GM19351 (cell line): Measurements from ENCODE around the gene NRF1.

Source experiments
- ATAC-seq: cut with Tn5 transposase; IDR thresholded peaks from one replicate; pipeline ENCODE4 v1.9.1; 2021; ENCODE audit warnings: mild to moderate bottlenecking, moderate library complexity; ENCODE audit not compliant: unreplicated experiment

Gene NRF1

DNA sequence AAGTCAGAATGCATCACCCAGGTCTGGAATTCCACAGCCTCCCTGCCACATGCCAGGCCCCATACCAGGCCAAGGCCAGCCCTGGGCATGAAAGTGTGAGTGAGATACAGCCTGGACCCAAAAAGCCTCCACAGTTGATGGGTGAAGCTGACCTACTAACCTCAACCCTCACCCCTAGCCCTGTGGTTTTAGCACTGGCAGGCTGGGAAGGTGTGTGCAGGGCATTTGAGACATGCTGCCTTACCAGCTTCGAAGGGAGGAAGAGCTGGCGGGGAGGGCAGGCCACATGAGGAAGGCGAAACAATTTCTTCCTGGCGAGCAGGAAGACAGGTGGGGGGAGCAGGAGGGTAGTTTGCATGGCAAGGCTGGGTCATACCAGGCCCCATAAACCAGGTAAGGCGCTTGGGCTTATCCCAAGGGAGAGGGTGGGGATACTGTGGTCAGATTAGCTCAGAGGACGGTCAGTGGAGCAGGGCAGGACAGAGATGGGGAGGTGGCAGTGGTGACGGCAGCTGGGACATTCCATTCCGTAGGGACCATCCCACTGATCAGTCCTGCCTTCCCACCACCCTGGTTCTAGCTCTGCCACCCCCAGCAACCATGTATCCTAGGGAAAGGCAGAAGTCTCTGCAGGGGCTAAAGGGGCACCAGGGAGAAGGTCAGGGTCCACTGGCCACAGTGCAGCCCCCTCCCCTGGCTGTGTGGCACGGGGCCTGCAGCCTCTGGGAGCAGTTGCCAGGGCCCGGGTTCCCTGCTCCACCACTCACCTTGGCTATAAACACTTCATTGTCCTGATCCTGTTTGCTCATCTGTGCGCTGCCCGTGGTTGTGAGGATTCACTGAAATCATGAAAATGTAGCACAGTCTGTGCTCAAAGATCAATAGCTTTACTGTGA is 155.8 kb downstream of the NRF1 start:
- no peak for ATAC-seq

DNA sequence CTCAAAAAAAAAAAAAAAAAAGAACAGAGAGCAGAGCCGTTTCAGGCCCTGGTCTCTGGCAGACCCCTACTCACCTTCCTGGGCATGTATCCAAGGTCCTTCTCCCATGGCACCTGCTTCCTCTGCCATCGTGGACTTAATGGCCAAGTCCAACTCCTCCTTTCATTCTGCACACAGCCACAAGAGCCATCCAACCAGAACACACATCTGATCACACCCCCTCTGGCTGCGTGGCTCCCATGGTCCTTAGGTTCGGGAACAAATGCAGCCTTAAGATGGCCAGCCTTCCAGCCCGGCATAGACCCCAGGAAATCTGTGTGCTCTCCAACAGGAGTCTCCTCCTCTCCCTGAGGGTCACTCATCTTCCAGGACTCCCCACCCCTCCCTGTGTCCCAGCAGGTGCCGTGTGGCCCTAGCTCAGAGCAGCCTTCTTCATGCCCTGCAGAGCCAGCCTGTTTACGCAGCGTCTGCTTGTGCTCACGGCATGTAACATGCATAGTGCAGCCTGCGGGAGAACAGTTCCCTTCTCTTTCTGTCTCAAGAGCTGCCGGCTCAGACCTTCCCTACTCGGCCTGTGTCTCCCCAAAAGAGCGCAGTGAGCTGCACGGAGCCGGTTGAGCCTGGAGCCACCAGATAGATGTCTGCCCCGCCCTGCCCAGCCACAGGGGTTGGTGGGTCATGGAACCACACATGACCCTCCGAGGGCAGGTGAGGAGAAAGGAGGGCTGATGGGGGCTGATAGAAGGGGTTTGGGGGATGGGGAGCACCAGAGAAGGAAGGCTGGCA is 157.3 kb downstream of the NRF1 start:
- no peak for ATAC-seq

DNA sequence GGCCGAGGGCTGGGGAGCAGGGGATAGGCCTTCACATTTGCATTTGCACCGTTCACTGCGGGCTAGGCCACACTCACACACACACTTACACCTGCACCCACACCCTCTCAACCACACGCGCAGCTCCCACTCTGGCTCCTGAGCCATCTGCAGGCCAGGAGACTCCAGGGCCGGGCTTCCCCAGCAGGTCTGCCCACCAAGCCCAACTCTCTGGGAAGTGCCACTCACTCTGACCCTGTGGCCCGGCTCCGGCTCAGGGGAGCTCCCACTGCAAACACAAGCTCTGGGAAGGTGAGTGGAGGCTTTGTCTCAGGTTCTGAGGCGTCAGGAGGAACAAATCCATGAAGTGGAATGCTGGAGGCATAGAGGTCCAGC is 157.9 kb downstream of the NRF1 start:
- ATAC-seq, result no peak

DNA sequence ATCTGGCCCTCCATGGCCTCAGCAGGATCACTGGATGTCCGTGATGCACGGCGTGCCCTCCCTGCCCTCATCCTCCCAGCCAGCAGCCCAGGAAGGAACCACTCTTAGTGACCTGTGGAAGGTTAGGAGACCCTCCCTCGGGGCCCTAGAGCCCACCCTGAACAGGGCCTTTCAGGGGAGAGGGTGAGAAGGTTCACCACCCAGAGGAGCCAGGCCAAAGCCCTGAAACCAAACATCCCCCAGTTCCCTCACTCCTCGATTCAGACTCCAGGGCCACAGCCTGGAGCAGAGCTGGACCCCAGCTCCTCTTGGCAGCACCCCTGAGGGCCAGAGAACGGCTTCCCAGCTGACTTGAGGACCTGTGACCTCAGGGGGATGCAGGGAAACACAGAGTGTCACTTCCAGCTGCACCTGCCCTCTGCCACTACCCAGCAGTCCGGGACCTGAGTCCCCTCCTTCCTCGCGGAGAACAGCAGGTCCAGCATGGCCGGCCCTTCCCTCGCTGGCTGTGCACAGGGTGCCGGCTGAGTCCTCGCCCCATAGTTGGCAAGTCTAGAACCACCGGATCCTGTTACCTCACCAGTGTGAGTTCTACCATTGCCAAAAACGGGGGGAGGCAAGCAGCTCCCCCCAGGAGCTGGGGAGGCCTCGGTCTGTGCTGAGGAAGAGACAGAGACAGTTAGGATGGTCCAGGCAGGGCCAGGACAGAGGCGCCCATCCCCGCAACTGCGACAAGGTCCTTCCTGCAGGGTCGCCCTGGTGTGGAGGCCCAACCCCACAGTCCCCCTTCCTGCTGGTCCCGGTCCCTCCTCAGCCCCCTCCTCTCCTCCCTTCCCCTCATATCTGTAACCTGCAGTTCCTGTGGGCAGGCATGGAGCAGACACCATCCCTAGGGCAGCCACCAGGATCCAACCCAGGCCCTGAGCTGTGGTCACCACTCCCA is 158.6 kb downstream of the NRF1 start:
- no peak for ATAC-seq

DNA sequence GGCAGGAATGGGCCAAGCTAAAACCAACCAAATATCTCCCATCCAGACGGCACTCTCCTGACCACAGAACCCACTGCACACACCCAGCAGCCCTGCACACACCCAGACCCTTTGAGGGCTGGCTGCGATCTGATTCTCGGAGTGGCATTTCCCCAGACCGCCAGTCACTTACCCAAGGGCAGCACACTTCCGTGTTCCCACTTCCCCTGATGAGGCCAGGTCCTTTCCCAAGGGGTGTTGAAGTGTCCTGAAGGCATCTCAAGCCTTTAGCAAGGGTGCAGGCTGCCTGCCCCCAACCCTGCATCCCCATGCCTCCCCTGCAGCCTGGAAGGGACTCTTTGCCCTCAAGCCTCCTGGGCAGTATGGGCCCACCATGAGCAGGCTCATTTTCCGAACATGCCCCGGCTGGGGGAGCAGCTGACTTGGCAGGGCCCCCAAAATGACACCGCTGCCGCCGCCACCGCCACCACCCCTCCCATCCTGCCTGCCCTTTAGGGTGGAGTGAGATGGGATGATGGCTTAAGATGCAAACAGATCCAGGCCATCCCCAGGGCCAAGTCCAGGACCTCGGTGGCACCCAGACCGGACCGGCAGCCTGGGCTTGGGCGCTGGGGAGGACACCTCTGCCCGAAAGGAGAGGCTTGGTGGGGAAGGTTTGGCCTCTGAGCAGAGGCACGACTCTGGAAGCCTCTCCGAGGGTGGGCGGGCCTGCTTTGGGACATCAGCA is 159.8 kb downstream of the NRF1 start:
- no peak for ATAC-seq

DNA sequence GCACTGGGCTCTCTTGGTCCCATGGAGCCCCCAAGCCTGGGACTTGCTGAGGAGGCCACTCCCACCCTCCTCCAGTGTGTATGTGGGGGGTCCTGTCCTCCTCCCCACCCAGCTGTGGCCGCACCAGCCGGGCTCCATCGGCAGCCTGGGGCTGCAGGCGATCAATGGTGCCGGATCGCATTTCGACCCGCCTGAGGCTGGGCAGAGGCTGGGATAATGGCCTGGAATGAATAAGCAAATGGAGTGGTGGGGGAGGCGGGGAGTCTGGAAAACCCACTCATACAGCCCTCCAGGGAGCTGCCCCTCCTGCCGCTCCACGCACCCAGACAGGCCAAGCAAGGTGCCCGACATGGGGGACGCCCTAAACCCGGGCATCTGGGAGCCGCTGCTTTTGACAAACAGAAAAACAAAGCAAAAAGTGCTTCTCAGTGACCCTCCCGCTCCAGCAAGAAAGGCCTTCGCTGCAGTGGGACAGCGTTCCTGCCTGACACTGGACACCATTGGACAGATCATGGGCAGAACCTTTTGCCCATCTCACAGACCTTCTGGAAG is 160.5 kb downstream of the NRF1 start:
- no peak for ATAC-seq

DNA sequence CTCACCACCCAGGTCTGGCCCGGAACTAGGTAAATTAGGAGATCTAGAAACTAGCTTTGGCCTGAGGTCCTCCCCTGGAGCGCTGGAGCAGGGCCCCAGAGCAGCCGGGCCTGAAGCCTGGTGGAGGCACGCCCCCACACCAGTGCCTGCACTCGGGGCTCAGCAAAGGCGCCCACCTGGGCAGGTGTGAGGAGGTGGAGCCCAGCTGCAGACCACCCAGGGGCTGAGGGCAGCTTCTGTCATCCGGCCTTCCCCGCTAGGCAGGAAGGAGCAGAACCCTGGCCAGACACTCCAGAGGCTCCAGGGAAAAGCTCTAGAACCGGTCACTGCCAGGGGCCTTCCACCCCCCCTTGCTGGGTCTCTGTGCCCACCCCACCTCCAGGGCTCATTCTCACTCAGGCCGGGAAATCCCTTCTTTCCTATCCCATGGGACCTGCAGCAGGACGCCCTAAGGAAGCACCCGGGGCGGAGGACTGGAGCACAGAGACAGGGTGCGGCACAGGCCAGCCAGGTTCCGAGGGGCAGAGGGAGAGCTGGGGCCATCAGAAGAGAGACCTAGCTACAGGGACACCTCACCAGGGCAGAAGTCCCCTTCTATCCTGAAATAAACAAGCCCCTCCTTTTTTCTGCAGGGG is 161.2 kb downstream of the NRF1 start:
- no peak for ATAC-seq

DNA sequence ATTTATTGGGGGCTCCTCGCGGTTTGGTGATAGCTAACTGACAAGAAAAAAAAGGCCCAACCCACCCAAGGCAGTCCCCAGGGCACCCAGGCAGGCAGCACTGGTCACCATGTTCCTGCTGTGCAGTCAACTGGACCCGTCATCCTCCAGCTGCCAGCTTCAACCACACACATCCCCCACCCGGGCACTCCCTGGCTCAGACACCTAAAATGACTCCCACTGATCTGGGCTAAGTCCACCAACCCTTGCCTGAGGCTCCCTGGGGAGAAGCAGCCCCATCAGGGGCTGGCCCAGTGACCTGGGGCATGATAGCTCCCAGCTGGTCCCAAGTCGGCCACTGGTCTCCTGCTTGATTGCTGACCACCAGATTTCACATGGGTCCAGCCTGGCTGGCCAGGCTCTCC is 161.8 kb downstream of the NRF1 start:
- ATAC-seq, result no peak

DNA sequence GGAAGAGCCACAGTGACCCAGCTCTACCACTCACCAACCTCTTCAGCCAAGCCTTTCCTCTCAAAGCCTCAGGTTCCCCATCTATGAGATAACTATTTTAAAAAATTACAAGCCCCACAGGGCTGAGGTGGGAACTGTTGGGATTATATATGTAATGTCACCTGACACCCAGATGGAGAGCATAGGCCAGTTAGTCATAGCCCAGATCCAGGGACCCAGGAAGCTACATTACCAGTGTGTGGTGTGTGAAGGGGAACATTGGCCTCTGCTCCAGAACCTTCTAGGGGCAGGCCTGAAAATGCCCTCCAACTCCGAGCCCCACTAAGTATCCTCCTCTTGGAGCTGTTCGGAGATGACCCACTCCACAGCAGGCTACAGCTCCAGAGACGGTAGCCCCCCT is 162.4 kb downstream of the NRF1 start:
- ATAC-seq, result no peak

DNA sequence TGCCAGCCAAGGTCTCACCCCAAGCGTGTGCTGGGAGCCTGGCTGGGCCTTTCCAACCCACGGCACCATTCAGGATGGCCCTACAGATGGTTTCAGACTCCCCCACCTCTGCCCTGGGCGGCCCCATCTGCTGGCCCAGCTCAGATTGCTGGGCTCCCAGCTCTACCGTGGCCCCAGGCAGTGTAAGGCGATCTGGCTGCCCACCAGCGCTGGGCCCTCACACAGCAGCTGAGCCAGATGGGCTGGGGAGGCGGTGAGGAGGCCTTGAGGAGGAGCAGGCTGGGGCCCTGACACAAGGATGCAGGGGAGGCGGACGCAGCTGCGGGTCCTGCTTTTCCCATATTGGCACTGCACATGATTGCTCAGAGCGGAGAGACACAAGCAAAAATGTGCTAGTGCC is 162.8 kb downstream of the NRF1 start:
- ATAC-seq, result no peak

DNA sequence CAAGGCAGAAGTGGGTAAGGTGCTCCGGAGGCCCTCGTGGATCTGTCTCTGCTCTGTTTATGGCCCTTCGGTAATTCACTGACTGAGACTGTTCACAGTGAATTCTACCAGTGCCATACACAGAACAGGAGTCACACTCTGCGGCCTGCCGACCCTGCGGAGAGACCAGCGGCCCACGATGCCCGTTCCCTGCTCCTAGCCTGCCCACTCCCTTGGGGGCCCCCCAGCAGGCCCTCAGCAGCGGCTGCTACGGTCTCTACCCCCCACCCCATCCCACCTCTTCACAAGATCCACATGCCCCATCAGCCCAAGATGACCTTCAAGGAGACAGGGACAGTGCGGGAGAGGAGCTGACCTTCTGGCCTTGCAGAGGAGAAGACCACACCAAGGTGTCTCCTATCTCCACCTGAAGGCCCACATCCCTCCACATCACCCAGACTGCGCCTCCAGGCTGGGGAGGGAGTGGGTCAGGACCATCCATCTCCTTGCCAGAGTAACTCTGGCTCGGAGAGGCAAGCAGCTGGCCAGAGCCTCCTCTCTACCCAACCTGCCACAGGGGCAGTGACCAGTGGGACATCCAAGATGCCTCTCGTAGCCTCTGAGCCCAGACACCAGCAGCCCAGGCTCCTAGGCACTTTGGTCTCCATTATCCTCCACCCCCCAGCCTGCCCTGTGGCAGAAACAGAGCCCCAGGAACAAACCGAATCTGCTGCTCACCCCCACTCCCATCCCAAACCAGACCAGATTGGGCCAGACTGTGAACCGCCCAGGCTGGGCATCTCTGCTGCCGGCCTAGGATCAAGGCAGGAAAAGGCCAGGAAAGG is 163.6 kb downstream of the NRF1 start:
- ATAC-seq, result no peak

DNA sequence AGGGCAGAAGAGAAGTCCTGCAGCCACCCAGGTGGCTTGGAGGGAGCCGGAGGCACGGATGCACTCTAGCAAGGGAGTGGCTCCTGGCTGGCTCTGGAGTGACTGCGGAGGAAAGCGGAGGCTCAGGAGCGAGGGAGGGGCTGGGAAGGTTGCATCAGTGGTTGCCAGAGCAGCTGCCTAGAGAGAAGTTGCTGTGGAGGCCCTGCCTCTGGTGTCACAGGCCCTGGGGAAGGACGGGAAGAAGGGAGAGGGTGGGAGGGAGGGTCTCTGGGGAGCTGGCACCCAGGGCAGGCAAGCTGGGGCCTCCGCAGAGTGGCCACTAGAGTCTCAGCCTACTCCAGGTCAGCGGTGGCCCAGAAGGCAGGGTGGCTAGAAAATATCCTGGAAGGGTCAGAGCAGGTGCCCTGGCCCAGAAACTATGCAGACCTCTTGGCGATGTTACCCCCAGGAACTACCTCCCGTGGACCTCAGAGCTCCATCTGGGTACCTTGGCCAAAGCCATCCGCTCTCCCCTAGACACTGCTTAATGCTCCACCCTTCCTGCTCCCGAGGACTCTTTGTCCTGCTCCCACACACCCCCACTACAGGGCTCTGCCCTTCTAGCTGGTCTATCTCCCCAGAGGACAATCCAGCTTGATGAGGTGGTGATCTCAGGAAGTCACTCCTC is 164.3 kb downstream of the NRF1 start:
- ATAC-seq, result no peak

DNA sequence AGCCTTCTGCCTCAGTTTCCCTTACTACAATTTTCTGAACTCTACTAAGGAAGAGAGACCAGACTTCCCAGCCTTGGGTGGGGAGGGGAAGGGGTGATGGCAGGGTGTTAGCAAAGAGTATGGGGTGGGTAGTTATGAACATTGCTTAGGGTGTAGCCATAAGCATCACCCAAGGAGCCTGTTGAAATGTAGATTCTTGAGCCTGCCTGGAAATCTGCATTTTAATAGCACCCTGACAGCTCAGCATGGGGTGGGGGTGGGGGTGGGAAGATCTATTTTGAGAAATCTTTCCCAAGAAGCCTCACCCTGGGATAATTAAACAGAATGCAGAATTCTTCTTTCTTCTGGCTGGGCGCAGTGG is 164.8 kb downstream of the NRF1 start:
- ATAC-seq, result no peak

DNA sequence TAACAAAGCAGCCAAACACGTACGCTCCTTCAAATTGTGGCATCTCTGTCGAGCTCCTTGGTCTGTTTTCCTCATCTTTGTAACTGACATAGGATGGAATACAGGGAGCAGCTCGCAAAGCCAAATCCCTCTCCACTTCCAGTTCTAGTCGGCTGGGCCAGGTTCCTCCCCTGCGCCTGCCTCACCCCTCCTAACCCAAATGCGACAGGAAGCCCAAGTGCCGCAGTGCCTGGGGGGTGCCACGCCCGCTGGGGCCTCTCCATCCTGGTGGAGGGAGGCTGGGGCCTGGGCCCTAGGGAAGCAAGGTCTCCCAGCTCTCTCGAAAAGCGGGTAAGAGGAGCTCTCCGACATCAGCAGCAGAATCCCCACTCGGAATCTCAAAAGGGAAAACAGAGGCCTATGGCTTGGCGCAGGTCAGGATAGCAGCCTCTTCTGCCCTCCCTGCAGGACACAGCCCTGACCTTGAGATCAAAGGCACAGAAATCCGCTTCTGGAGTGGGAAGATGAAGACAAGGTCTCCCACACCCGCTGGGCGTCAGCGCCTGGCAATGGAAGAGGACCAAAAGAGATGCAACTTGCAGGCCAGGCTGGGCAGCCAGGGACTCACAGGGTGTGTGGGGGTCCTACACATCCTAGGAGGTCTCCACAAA is 165.8 kb downstream of the NRF1 start:
- no peak for ATAC-seq

DNA sequence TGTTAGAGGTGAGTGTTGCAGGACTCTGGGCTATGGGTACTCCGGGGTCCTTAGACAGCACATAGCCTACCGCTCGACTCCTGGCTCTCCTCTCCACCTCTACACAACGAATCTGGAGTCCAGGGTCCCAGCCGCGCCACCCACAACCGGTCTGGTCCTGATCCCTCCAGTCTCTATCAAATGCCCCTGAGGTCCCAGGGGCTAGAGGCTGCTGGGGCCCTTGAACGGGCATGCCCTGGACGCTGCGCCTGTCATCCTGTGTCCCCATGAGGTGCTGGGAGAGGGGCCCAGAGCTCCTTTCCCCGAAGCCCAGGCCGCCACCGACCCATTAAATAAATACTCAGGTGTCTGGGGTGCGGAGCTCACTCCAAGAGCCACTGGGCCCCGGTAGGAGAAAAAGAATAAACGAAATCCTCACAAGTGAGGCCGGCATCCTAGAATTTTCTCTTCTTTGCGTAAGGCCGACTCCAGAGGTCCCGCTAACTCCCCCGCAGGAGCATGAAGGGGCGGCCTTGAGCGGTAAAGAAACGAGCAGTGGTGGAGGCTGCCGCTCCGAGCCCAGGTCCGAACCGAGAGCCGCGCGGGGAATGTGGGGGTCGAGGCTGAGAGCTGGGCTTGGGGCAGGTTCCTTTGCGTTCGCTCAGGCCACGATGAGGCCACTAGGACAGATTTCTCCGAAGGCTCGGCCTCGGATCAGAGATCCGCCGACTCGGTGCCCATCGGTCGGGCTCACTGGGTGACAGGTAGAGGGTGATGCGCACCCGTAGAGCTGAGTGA is 166.7 kb downstream of the NRF1 start:
- no peak for ATAC-seq

DNA sequence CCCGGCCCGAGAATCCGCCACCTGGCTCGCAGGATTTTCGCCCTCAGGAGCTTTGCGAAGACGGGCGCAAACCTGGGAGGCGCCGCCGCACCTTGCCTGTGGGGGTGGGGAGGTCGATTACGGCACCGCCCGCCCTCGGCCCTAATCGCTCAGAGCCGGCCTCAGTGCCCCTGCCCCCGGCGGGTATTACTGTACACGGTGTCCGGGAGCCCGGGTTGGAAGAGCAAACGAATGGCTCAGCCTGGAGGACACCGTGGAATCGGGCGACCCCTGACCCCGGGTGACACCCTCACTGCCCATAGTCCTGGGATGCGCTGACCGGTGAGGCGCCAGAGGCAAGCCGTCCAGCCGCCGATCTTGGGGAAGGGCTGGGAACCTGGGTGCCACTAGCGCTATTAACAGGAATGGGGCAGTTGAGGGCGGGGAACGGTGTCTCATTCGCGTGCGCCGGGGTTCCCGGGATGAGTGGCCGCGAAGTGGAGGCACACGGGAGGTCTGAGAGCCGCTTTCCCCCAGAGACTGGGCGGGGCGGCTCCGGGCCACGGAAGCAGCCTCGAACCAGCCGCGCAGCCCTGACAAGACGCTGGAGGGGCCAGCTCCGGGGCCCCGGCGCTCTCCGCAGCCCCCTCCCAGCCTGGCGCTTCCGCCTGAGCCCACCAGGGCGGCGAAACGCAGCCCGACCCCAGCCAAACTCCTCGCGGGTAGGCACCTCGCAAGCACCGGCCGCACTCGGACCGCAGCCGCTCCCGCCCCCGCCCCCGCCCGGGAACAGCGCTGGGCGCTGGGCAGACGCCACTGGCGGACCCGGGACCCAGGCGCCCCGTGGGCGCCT is 167.5 kb downstream of the NRF1 start:
- ATAC-seq, result no peak
